Esophagus squamous epithelium (tissue), 5 donors: ENCODE data around the gene ZNF215. TPM values are rescaled to one million over a fixed set of nuclear protein-coding genes. Genes with fewer than 3 reads are reported as not detected.
"Not testable (repeated sequence)": the region's sequence is repeated elsewhere in the genome, so short reads cannot be mapped to it uniquely, and the experiment has no call there.

Experiments used
- DNase-seq: peaks from one replicate; lab custom pipeline; 2025; lab: John Stamatoyannopoulos, UW
- H3K27ac ChIP-seq, 4 donors: fragments of 200-600 bp; sonication (generic); one replicate each; pipeline ENCODE4 v1.5.1; 2016 to 2019; ENCODE audit warnings: mild to moderate bottlenecking in 1 of 4
- H3K27me3 ChIP-seq, 4 donors: fragments of 200-600 bp; sonication (generic); 1 replicate in 3 of 4; 2 replicates in 1 of 4; pipeline versions ENCODE4 v1.5.1 to v1.6.0; 2017 to 2021; ENCODE audit warnings: antibody characterized with exemption in 1 of 4
- H3K36me3 ChIP-seq, 3 donors: fragments of 200-600 bp; sonication (generic); one replicate each; pipeline ENCODE4 v1.5.1; 2016 to 2019
- H3K4me1 ChIP-seq, 3 donors: fragments of 200-600 bp; sonication (generic); one replicate each; pipeline ENCODE4 v1.5.1; 2017 to 2019
- H3K4me3 ChIP-seq, 4 donors: fragments of 200-600 bp; sonication (generic); 1 replicate in 3 of 4; 2 replicates in 1 of 4; pipeline ENCODE4 v1.5.1; 2016 to 2019; ENCODE audit warnings: mild to moderate bottlenecking in 2 of 4, moderate library complexity in 1 of 4
- H3K9me3 ChIP-seq, 3 donors: fragments of 200-600 bp; sonication (generic); one replicate each; pipeline ENCODE4 v1.5.1; 2016 to 2019
- CTCF ChIP-seq, 6 experiments: fragments of 450-650 bp in 4 of 6; fragments of 200-600 bp in 2 of 6; sonication (generic) in 2 of 6; IDR thresholded peaks; one replicate each; pipeline ENCODE4 v1.5.1; 2016 to 2019; ENCODE audit warnings: antibody characterized with exemption in 6 of 6, mild to moderate bottlenecking in 4 of 6, moderate library complexity in 4 of 6
- POLR2A ChIP-seq, 4 donors: fragments of 450-650 bp; IDR thresholded peaks; one replicate each; pipeline ENCODE4 v1.6.1; 2017; ENCODE audit warnings: antibody characterized with exemption in 4 of 4, mild to moderate bottlenecking in 4 of 4, moderate library complexity in 3 of 4
- WGBS, 2 donors: methylation state at CpG; one replicate each; pipeline ENCODE4 v1.1.5; 2018; 5-methylcytosine and 5-hydroxymethylcytosine counted together
- intact Hi-C: fragments of 100-400 bp; cut with DNase I; formaldehyde crosslinking; loops from one replicate; pipeline ENCODE4 v1.15.0; 2022
- total RNA-seq, 4 donors: library from RNA; depleted of rRNA; stranded (reverse); fragments of >200 nt; gene quantifications; one replicate each; pipeline ENCODE4 v1.1.0, GENCODE V29; 2016
- donor health status: DM: yes; HTN: yes; CAD: no.

Gene ZNF215
- total RNA-seq, 4 donors from 2014 or later: 0.91 to 3.2 (median 2.0) TPM

- Histone ChIP-seq H3K4me3 (no peak overlapping the region), H3K27ac (no peak overlapping the region), H3K36me3 (no peaks in the 10 kb centered on the region), H3K27me3 (peaks cover 0 to 4% (median 0%) of the 10 kb centered on the region in 4 donors), H3K9me3 (no peaks in the 10 kb centered on the region), H3K4me1 (no peaks in the 10 kb centered on the region)
- WGBS, 2 donors: 54 to 71% methylated on average over 2 of the region's 2 CpGs
- no peak for DNase-seq
- intact Hi-C loops: no loop called here
- no peak for TF ChIP-seq POLR2A (IDR thresholded peaks at IDR 0.05)
- no peak for TF ChIP-seq CTCF (IDR thresholded peaks at IDR 0.05)
Measured at GRCh38 chr11:6900327-6900999, 25.8 kb upstream of the ZNF215 start.

- H3K4me1 ChIP-seq, H3K4me3 ChIP-seq, H3K27me3 ChIP-seq, DNase-seq, H3K27ac ChIP-seq, H3K9me3 ChIP-seq, H3K36me3 ChIP-seq, intact Hi-C loops: not testable (repeated sequence)
- WGBS, 2 donors: 56 to 80% methylated on average over 3 to 7 of the region's 13 CpGs
Measured at GRCh38 chr11:6904804-6905203, 21.4 kb upstream of the ZNF215 start.

- H3K9me3 ChIP-seq: no peaks in the 10 kb centered on the region
- 87 to 89% methylated on average over 3 of the region's 3 CpGs for WGBS, 2 donors
- no peak for DNase-seq
- H3K4me3 ChIP-seq: no peak overlapping the region
- H3K36me3 ChIP-seq: no peaks in the 10 kb centered on the region
- H3K27ac ChIP-seq: no peak overlapping the region
- H3K4me1 ChIP-seq: no peaks in the 10 kb centered on the region
- intact Hi-C loops: no loop called here
- no peak for TF ChIP-seq CTCF (IDR thresholded peaks at IDR 0.05)
- no peak for TF ChIP-seq POLR2A (IDR thresholded peaks at IDR 0.05)
- H3K27me3 ChIP-seq: no peaks in the 10 kb centered on the region
Measured at GRCh38 chr11:6911378-6911777, 14.8 kb upstream of the ZNF215 start.

- WGBS, 2 donors: 23 to 36% methylated on average over 3 of the region's 3 CpGs
- H3K4me1 ChIP-seq: no peaks in the 10 kb centered on the region
- H3K27ac ChIP-seq: no peak overlapping the region
- no peaks in the 10 kb centered on the region for H3K9me3 ChIP-seq
- H3K4me3 ChIP-seq: no peak overlapping the region
- no peaks in the 10 kb centered on the region for H3K36me3 ChIP-seq
- intact Hi-C loops: no loop called here
- no peak for DNase-seq
- TF ChIP-seq POLR2A (IDR thresholded peaks at IDR 0.05) (no peak), CTCF (IDR thresholded peaks at IDR 0.05) (no peak)
- no peaks in the 10 kb centered on the region for H3K27me3 ChIP-seq
Measured at GRCh38 chr11:6911948-6912347, 14.3 kb upstream of the ZNF215 start.

GRCh38 chr11:6919698-6920097 is 6.5 kb upstream of the ZNF215 start:
- Histone ChIP-seq H3K27me3 (no peaks in the 10 kb centered on the region), H3K4me3 (no peak overlapping the region), H3K9me3 (no peaks in the 10 kb centered on the region), H3K27ac (no peak overlapping the region), H3K36me3 (no peaks in the 10 kb centered on the region), H3K4me1 (no peaks in the 10 kb centered on the region)
- intact Hi-C loops: no loop called here
- WGBS, 2 donors: 26 to 38% methylated on average over 2 of the region's 2 CpGs
- TF ChIP-seq POLR2A (IDR thresholded peaks at IDR 0.05): no peak
- TF ChIP-seq CTCF (IDR thresholded peaks at IDR 0.05): no peak
- no peak for DNase-seq
